ACC112 (cell line): Measurements from ENCODE around the gene ABTB1.
"Not testable (repeated sequence)": the region's sequence is repeated elsewhere in the genome, so short reads cannot be mapped to it uniquely, and the experiment has no call there.

Experiments
- H2AFZ ChIP-seq: fragments of 200-600 bp; sonication (generic); one replicate; pipeline ENCODE4 v1.6.0; 2017; ENCODE audit warnings: antibody characterized with exemption, low read length; ENCODE audit not compliant: unreplicated experiment
- H3K27ac ChIP-seq: fragments of 200-600 bp; sonication (generic); 2 replicates; pipeline ENCODE4 v1.5.1; 2014; ENCODE audit warnings: low read depth, mild to moderate bottlenecking, antibody characterized with exemption, low read length, moderate library complexity
- H3K27me3 ChIP-seq: fragments of 200-600 bp; sonication (generic); 2 replicates; pipeline ENCODE4 v1.6.1; 2014; ENCODE audit warnings: mild to moderate bottlenecking, antibody characterized with exemption, low read length, moderate library complexity, mixed read lengths; ENCODE audit not compliant: insufficient read depth
- H3K36me3 ChIP-seq: fragments of 200-600 bp; sonication (generic); 2 replicates; pipeline ENCODE4 v1.6.1; 2016; ENCODE audit warnings: mild to moderate bottlenecking, antibody characterized with exemption, low read length, moderate library complexity, mixed read lengths; ENCODE audit not compliant: insufficient read depth
- H3K4me1 ChIP-seq: fragments of 200-600 bp; sonication (generic); one replicate; pipeline ENCODE4 v1.6.1; 2016; ENCODE audit warnings: low read length, mixed read lengths; ENCODE audit not compliant: insufficient read depth, unreplicated experiment, control insufficient read depth
- H3K4me3 ChIP-seq: fragments of 200-600 bp; sonication (generic); 2 replicates; pipeline ENCODE4 v1.5.1; 2014; ENCODE audit warnings: mild to moderate bottlenecking, low read depth, low read length
- H3K79me2 ChIP-seq: fragments of 200-600 bp; sonication (generic); one replicate; pipeline ENCODE4 v1.6.0; 2016; ENCODE audit warnings: low read length; ENCODE audit not compliant: control insufficient read depth, unreplicated experiment, insufficient read depth

Gene ABTB1

DNA sequence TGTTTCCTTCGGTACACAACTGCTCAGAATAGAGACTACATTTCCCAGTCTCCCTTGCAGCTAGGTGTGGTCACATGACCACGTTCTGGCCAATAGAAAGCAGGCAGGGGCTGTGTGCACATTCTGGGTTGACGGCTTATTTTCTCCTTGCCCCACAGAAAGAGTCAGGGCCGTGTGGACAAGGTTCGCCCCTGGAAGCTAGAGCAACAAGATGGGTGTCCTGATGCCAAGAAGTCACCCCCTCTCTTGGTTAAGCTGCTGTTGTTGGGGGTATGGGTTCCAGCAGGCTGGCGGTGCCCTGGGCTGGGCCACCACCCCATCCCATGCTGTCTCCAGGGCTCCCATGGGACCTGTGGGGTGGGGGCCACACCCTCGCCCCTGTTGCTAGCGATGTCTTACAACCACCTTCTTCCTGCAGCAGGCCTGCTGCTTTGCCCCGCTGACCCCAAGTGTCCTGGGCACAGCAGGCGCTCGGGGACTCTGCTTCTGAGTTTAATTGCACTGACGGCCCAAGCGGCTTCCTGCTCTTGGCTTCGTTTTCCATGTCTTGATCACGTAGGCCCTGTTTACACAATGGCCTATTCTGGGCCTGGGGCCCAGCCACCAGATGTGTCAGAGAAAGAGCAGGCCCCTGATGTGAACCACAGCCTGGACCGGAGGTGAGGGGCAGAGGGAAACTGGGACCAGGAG is 24.9 kb downstream of the ABTB1 start:
- no peaks in the 10 kb centered on the region for H3K36me3 ChIP-seq
- H3K4me3 ChIP-seq = peak overlapping the region; percentile 47
- H3K4me1 ChIP-seq = peaks cover 37% of the 10 kb centered on the region
- peak overlapping the region; percentile 68 for H3K27ac ChIP-seq
- H3K79me2 ChIP-seq = no peaks in the 10 kb centered on the region
- H2AFZ ChIP-seq = peak overlapping the region; percentile 58
- no peaks in the 10 kb centered on the region for H3K27me3 ChIP-seq

DNA sequence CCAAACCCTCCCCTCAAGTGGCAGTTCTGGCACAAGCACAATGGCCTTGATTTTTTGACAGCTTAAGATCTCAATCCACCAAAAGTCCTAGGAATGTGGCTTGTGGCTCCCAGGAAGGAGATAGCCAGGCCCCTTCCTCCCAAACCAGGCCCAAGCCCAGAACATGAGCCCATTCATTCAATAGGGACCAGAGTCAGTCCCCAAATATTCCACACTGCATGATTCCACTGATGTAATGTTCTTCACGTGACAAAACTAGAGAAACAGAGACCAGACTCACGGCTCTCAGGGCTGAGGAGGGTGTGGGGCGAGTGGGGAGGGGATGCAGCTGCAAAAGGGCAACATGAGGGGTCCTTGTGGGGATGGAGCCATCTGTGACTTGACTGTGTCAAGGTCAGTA is 25.5 kb downstream of the ABTB1 start:
- peak overlapping the region; percentile 68 for H3K27ac ChIP-seq

DNA sequence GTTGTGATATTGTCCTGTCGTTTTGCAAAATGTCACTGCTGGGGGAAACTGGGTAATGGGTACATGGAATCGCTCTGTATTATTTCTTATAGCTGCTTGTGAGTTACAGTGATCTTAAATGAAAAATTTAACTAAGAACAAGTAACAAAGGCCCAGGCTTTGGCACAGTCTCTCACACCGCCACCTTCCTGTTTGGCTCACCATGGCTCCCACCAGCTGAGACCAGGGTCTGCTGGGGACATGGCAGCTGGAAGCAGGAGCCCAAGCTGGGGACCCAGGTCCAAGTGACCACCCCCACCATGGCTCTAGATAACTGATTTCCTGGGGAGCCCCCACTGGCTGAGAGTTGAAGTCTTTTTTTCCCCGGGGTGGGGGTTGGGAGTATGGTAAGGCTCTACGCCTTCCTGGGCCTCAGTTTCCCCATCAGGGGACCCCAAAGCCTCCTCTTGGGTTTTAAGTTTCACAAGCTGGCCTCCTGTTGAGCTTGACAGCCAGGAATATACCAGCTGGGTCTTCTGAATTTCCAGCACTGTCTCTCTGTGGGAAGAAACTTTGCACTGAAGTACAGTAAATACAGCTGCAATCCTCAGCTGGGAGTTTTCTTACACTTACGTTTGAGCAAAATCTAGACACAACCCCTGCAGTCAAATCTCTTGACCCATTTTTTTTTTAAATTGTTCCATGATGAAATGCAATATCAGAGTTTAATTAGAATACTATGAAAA is 26.1 kb downstream of the ABTB1 start:
- Histone ChIP-seq H3K27ac (peak overlapping the region; percentile 68), H3K4me3 (no peak overlapping the region), H3K36me3 (0 out of 2 replicates have a peak, but pooled peaks cover 8% of the 10 kb centered on the region), H3K79me2 (no peaks in the 10 kb centered on the region), H3K27me3 (no peaks in the 10 kb centered on the region), H2AFZ (no peak overlapping the region), H3K4me1 (peaks cover 37% of the 10 kb centered on the region)

More for the DNA sequence above, 25.5 kb downstream of the ABTB1 start:
- Histone ChIP-seq H3K4me3 (peak overlapping the region; percentile 47; the same call in 1 of the 2 replicates), H3K36me3 (0 out of 2 replicates have a peak, but pooled peaks cover 2% of the 10 kb centered on the region), H3K79me2 (no peaks in the 10 kb centered on the region), H3K27me3 (no peaks in the 10 kb centered on the region), H2AFZ (no peak overlapping the region), H3K4me1 (peaks cover 37% of the 10 kb centered on the region)

DNA sequence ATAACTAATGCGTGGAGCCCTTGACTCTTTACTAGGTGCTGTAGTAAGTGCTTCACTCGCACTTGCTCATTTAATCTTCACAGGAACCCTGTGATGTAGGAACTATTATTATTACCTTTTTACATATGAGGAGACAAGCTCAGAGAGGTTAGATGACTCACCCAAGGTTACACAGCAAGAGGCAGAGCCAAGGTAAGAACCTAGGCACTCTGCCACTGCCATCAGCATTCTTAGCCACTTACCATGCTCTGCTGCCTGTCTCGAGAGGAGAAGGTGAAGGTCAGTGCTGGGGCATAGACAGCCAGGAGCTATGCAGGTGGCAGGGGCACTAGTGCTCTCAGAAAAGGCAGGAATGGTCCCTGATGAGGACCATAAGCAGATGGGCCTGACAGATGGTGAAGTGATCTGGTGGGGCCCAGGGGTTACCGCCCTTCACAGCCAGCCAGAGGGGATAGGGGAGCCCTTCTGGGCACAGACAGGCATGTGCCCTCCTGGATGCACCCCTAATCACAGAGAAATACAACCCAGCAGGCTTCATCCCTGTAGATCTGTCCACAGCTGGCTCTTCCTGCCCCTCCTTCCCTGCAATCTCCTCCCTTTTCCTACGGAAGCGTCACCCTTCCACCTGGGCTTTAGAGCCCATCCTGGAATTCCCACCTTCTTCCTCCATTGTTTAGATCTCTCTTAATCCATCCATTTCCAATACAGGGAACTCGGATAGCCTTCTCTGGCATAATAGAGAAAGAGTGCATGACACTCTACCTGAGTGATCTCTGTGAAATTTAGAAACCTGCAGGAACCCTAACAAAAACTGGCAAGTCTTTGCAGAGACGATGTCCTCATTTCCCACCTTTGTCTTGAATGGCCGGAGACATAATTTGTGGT is 26.9 kb downstream of the ABTB1 start:
- no peaks in the 10 kb centered on the region for H3K79me2 ChIP-seq
- H3K4me3 ChIP-seq = no peak overlapping the region
- H2AFZ ChIP-seq = no peak overlapping the region
- H3K27me3 ChIP-seq = no peaks in the 10 kb centered on the region
- H3K27ac ChIP-seq = no peak overlapping the region
- peaks cover 37% of the 10 kb centered on the region for H3K4me1 ChIP-seq
- H3K36me3 ChIP-seq = 0 out of 2 replicates have a peak, but pooled peaks cover 8% of the 10 kb centered on the region

DNA sequence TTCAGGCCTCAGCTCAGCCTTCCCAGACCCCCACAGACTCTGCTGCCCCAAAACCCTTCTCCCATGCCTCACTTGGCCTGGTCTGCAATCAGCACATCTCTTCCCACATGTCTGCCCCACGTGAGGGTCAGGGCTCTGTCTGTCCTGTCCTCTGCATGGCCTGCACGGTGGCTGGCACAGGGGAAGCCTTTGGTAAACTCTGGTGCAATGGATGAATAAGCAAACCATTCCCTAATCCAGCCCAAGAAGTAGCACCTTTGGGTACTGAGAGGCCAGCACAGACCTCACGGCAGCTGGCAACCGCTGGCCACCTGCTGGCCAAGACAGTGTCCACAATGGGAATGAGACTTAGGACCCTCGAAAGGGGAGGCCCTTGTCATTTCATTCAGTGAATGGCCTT is 27.7 kb downstream of the ABTB1 start:
- Histone ChIP-seq H3K27me3 (no peaks in the 10 kb centered on the region), H3K36me3 (peaks cover 10% of the 10 kb centered on the region; the same call in 1 of the 2 replicates), H3K27ac (no peak overlapping the region), H3K79me2 (no peaks in the 10 kb centered on the region), H2AFZ (no peak overlapping the region), H3K4me3 (no peak overlapping the region), H3K4me1 (peaks cover 37% of the 10 kb centered on the region)

DNA sequence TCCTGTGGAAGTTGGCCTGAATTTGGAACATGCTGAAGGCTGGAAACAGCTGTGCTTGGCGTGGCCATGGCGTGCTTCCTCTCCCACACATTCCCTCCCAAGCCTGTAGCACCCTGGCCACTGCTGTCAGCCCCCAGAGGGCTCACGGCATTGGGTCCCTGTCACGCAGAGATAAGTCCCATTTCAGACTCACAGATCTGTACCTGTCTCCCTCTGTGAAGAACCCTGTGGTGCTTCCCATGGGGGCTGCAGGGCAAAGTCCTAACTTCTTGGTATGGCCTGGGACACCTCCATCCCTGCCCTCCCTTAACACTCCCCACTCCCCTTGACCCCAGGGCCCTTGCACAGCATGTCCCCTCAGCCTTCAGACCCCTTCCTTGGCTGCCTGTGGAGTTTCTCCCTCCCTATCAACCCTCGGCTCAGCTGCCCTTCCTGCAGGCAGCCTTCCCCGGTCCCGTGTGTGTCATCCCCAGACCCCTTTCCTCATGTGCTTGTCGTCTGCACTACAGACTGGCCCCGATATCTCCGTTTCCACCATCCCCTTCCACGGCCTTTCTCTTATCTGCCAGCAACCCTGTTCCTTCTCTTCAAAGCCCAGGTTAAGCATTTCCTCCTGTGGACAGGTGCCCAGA is 28.6 kb downstream of the ABTB1 start:
- no peaks in the 10 kb centered on the region for H3K79me2 ChIP-seq
- peaks cover 36% of the 10 kb centered on the region for H3K4me1 ChIP-seq
- H3K27ac ChIP-seq = no peak overlapping the region
- no peak overlapping the region for H2AFZ ChIP-seq
- H3K4me3 ChIP-seq = no peak overlapping the region
- H3K27me3 ChIP-seq = no peaks in the 10 kb centered on the region
- H3K36me3 ChIP-seq = peaks cover 10% of the 10 kb centered on the region; the same call in 1 of the 2 replicates

DNA sequence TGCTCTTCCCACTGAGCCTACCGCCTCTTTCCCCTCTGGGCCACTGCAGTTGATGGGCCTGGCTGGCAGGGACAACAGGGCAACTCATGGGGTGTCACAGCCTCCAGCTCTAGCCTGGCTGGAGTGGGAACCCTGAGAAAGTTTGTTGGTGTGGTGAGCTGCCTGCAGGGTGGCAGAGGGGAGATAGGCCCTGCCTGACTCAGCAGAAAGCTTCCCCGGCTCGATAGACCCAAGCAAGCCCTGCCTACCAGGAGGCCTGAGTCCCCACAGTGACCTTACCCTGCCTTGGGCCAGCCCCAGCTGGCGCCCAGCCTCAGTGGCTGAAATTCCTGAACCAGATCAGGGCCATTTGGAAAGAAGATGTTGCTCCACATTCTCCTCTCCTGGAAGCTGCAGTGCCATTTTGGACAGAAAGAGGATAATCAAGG is 29.4 kb downstream of the ABTB1 start:
- Histone ChIP-seq H3K79me2 (no peaks in the 10 kb centered on the region), H3K27ac (no peak overlapping the region), H3K4me3 (no peak overlapping the region)

DNA sequence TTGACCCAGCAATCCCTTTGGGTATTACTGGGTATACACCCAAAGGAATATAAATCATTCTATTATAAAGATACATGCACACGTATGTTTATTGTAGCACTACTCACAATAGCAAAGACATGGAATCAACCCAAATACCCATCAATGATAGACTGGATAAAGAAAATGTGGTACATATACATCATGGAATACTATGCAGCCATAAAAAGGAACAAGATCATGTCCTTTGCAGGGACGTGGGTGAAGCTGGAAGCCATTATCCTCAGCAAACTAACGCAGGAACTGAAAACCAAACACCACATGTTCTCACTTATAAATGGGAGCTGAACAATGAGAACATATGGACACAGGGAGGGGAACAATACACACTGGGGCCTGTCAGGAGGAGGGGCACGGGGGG is 32.1 kb downstream of the ABTB1 start:
- not testable (repeated sequence) for H3K79me2 ChIP-seq, H3K4me3 ChIP-seq, H2AFZ ChIP-seq, H3K27me3 ChIP-seq, H3K27ac ChIP-seq, H3K4me1 ChIP-seq
- peaks cover 10% of the 10 kb centered on the region; the same call in 1 of the 2 replicates for H3K36me3 ChIP-seq

More for the DNA sequence above, 29.4 kb downstream of the ABTB1 start:
- no peaks in the 10 kb centered on the region for H3K27me3 ChIP-seq
- peaks cover 10% of the 10 kb centered on the region; the same call in 1 of the 2 replicates for H3K36me3 ChIP-seq
- H3K4me1 ChIP-seq = peaks cover 28% of the 10 kb centered on the region
- no peak overlapping the region for H2AFZ ChIP-seq

DNA sequence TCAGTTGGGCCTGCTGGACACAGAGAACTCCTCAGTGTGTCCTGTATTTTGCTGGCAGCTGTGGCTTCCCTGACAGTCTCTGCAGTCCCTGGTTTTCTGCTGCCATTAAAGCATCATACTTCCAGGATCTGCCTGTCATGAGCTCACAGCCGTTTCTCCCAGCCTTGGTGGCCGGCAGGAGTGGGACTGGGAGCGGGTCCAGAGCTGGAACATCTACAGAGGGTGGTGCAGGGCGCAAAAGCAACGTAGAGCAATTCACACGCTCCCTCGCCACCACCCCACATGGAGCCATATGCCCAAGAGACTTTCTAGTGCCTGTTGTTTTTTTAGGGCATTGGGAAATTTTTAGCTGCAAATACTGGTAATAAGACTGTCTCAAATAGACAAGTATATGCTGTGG is 33.6 kb downstream of the ABTB1 start:
- Histone ChIP-seq H3K36me3 (peaks cover 10% of the 10 kb centered on the region; the same call in 1 of the 2 replicates), H3K27ac (no peak overlapping the region), H3K4me3 (no peak overlapping the region), H2AFZ (no peak overlapping the region), H3K4me1 (peaks cover 3% of the 10 kb centered on the region), H3K27me3 (no peaks in the 10 kb centered on the region), H3K79me2 (no peaks in the 10 kb centered on the region)

DNA sequence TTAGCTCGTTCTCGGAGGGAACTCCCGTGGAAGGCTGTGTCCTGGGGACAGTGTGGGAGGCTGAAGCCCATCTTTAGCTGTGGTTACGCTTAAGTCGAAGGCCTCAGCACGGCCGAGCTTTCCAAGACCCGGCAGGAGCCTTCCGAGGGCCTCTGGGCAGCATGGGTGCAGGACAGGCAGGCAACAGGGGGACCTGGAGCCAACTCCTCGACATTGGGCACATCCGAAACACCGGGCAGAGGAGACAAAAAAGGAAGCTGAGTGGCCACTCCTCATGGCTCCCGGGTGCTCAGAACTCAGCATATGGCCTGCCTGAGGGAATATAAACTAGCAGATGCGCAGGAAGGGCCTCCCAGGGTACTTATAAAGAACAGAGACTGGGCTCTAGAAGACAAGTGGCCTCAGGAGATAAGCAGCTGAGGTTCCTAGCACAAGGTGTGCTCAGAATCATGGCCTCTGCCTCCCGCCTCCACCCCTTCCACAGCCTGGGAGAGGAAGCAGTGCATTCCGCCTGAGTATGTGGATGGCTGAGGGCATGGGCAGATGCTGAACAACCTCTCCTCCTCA is 34.1 kb downstream of the ABTB1 start:
- Histone ChIP-seq H3K79me2 (no peaks in the 10 kb centered on the region), H2AFZ (no peak overlapping the region), H3K27ac (no peak overlapping the region), H3K4me1 (peaks cover 3% of the 10 kb centered on the region), H3K4me3 (no peak overlapping the region), H3K27me3 (no peaks in the 10 kb centered on the region), H3K36me3 (peaks cover 10% of the 10 kb centered on the region; the same call in 1 of the 2 replicates)
